Panc1 (cell line): ENCODE data around the gene RAB30. TPM values are rescaled to one million over a fixed set of nuclear protein-coding genes. Genes with fewer than 3 reads are reported as not detected.

Source experiments
- ATAC-seq: fragments of 200-7000 bp; cut with Tn5 transposase; 2 replicates; pipeline ENCODE4 v1.9.1; 2020; ENCODE audit warnings: mild to moderate bottlenecking, moderate library complexity
- BruUV-seq: library from RNA; stranded (reverse); fragments of 400-500 nt; replicated peaks from 2 replicates; lab custom pipeline; 2021; lab: Mats Ljungman, UMichigan
- CTCF ChIA-PET: fragments of 300-600 bp; sonication (Branson Sonifier 250); formaldehyde crosslinking; loops from one replicate; lab custom pipeline; 2022; ENCODE audit warnings: antibody characterized with exemption; lab: Charles Lee
- POLR2A ChIA-PET: fragments of 300-600 bp; sonication (Branson Sonifier 250); formaldehyde crosslinking; loops from one replicate; lab custom pipeline; 2022; ENCODE audit warnings: antibody characterized with exemption; lab: Charles Lee
- DNase-seq: peaks from one replicate; pipeline ENCODE4 v3.0.0-alpha.2; 2010; ENCODE audit warnings: low read depth, low spot score
- H3K27ac ChIP-seq: 2 replicates; pipeline ENCODE4 v1.5.1; 2011; ENCODE audit warnings: mild to moderate bottlenecking, low read length, inconsistent platforms
- H3K27me3 ChIP-seq: fragments of 200-500 bp; sonication (Bioruptor generic); 2 replicates; pipeline ENCODE4 v1.6.0; 2014; ENCODE audit warnings: low read length, inconsistent platforms; ENCODE audit not compliant: control insufficient read depth, insufficient read depth
- H3K36me3 ChIP-seq: fragments of 200-500 bp; sonication (Bioruptor generic); 2 replicates; pipeline ENCODE4 v1.5.1; 2014; ENCODE audit warnings: inconsistent platforms, mild to moderate bottlenecking, low read length, moderate library complexity; ENCODE audit not compliant: control insufficient read depth, insufficient read depth
- H3K4me1 ChIP-seq: 2 replicates; pipeline ENCODE4 v1.5.1; 2011; ENCODE audit warnings: inconsistent platforms, mild to moderate bottlenecking, low read length, moderate library complexity; ENCODE audit not compliant: control insufficient read depth, insufficient read depth
- H3K4me3 ChIP-seq, 2 experiments: 2 replicates each; pipeline ENCODE4 v1.5.1; 2011 to 2012; ENCODE audit warnings: low read depth in 2 of 2, low read length in 2 of 2, mild to moderate bottlenecking in 2 of 2, inconsistent platforms in 1 of 2, moderate library complexity in 1 of 2
- H3K9me3 ChIP-seq: fragments of 200-500 bp; sonication (Bioruptor generic); 2 replicates; pipeline ENCODE4 v1.5.1; 2014; ENCODE audit warnings: low read depth, mild to moderate bottlenecking, inconsistent platforms, low read length, moderate library complexity; ENCODE audit not compliant: control insufficient read depth, insufficient read depth
- CTCF ChIP-seq: fragments of 450-650 bp; IDR thresholded peaks from 2 replicates; pipeline ENCODE4 v1.5.1; 2017; ENCODE audit warnings: mild to moderate bottlenecking
- POLR2AphosphoS5 ChIP-seq: IDR thresholded peaks from 2 replicates; pipeline ENCODE4 v1.6.1; 2012; ENCODE audit warnings: mild to moderate bottlenecking, low read depth, low read length, moderate library complexity
- REST ChIP-seq, 2 experiments: IDR thresholded peaks; 2 replicates each; pipeline ENCODE4 v1.6.1; 2011 to 2012; ENCODE audit warnings: low read depth in 2 of 2, control low read depth in 1 of 2, low read length in 1 of 2, mild to moderate bottlenecking in 1 of 2, moderate library complexity in 1 of 2; ENCODE audit not compliant: insufficient read depth in 1 of 2
- SIN3A ChIP-seq: IDR thresholded peaks from 2 replicates; pipeline ENCODE4 v1.6.1; 2012; ENCODE audit warnings: low read depth, mild to moderate bottlenecking, low read length, moderate library complexity, borderline replicate concordance; ENCODE audit not compliant: insufficient read depth
- TCF7L2 ChIP-seq: IDR thresholded peaks from 2 replicates; pipeline ENCODE4 v1.6.1; 2011; ENCODE audit warnings: mild to moderate bottlenecking, low read depth, low read length, inconsistent platforms
- in situ Hi-C: cut with HindIII; loops from 2 replicates; pipeline ENCODE4 v1.10.0; 2016; ENCODE audit warnings: low sequenced_read_pairs, low pct_unique_long_range_greater_than_20kb
- intact Hi-C: fragments of 100-400 bp; cut with micrococcal nuclease; formaldehyde crosslinking; loops from one replicate; pipeline ENCODE4 v1.10.0; 2022; ENCODE audit not compliant: unreplicated experiment
- total RNA-seq: library from RNA; stranded (reverse); gene quantifications from one replicate; pipeline ENCODE4 v1.2.1, GENCODE V29; 2021; ENCODE audit not compliant: unreplicated experiment

Gene RAB30
- total RNA-seq, 1 experiment from 2014 or later: 19.0 TPM

- in situ Hi-C loops (no loop called here), intact Hi-C loops (no loop called here)
- ATAC-seq (0 out of 2 replicates have a peak, but pooled peaks have one; percentile 32), DNase-seq (no peak)
- TF ChIP-seq TCF7L2: no peak
- no peak for TF ChIP-seq POLR2AphosphoS5
- no peak for TF ChIP-seq SIN3A
- no peak for TF ChIP-seq REST (IDR thresholded peaks at IDR 0.05; ENCODE audit: insufficient read depth in 1 of 2, low read depth in 2 of 2, low read length in 1 of 2)
- TF ChIP-seq CTCF: no peak
- Histone ChIP-seq H3K9me3 (no peaks in the 10 kb centered on the region), H3K4me3 (no peak overlapping the region), H3K27me3 (no peaks in the 10 kb centered on the region), H3K27ac (no peak overlapping the region), H3K36me3 (no peaks in the 10 kb centered on the region), H3K4me1 (no peaks in the 10 kb centered on the region)
- POLR2A ChIA-PET: no interaction called here
- BruUV-seq: no TSS peak
- CTCF ChIA-PET: no interaction called here
These were observed 56.7 kb downstream of the RAB30 start for GRCh38 chr11:83014951-83015350.

- no peak overlapping the region for H3K4me3 ChIP-seq
- in situ Hi-C loops (no loop called here), intact Hi-C loops (no loop called here)
- DNase-seq (no peak), ATAC-seq (no peak)
- H3K4me1 ChIP-seq: peaks cover 9% of the 10 kb centered on the region
- TF ChIP-seq REST (IDR thresholded peaks at IDR 0.05; ENCODE audit: insufficient read depth in 1 of 2, low read depth in 2 of 2, low read length in 1 of 2): no peak
- BruUV-seq: no TSS peak
- no peaks in the 10 kb centered on the region for H3K27me3 ChIP-seq
- no peaks in the 10 kb centered on the region for H3K36me3 ChIP-seq
- H3K27ac ChIP-seq: no peak overlapping the region
- POLR2A ChIA-PET: no interaction called here
- CTCF ChIA-PET: no interaction called here
- H3K9me3 ChIP-seq: no peaks in the 10 kb centered on the region
These were observed 59.3 kb downstream of the RAB30 start for GRCh38 chr11:83012168-83013067.
